Endothelial cell of umbilical vein (primary cell): ENCODE data around the gene SEC11A. TPM values are rescaled to one million over a fixed set of nuclear protein-coding genes. Genes with fewer than 3 reads are reported as not detected.
"Not testable (repeated sequence)": the region's sequence is repeated elsewhere in the genome, so short reads cannot be mapped to it uniquely, and the experiment has no call there.

ENCODE experiments used
- BruUV-seq: library from RNA; stranded (reverse); fragments of 400-500 nt; replicated peaks from 2 replicates; lab custom pipeline; 2021; lab: Mats Ljungman, UMichigan
- CTCF ChIA-PET: fragments of 300-600, 350-600 bp; sonication (Branson Sonifier 250); formaldehyde crosslinking; loops from one replicate; lab custom pipeline; 2021; ENCODE audit warnings: antibody characterized with exemption, inconsistent platforms; lab: Charles Lee
- POLR2A ChIA-PET: fragments of 300-600, 350-600 bp; sonication (Branson Sonifier 250); formaldehyde crosslinking; loops from one replicate; lab custom pipeline; 2021; ENCODE audit warnings: antibody characterized with exemption, inconsistent platforms; lab: Charles Lee
- DNase-seq: peaks from one replicate; pipeline ENCODE4 v3.0.0-alpha.2; 2011; ENCODE audit warnings: low read depth, low spot score
- FAIRE-seq: peaks from 2 replicates; lab custom pipeline; 2011; peaks lifted over from hg19 to GRCh38; lab: Jason Lieb, UNC
- H2AFZ ChIP-seq: 2 replicates; pipeline ENCODE4 v1.6.0; 2012; ENCODE audit warnings: low read depth, low read length, control low read depth, inconsistent platforms
- H3K27ac ChIP-seq: 2 replicates; pipeline ENCODE4 v1.5.1; 2011; ENCODE audit warnings: low read depth, mild to moderate bottlenecking, control low read depth, low read length, moderate library complexity; ENCODE audit not compliant: insufficient read depth
- H3K27me3 ChIP-seq, 2 experiments: 2 replicates each; pipeline versions ENCODE4 v1.6.0 to v1.6.1; 2011; ENCODE audit warnings: low read length in 2 of 2, mixed read lengths in 1 of 2; ENCODE audit not compliant: control insufficient read depth in 2 of 2, insufficient read depth in 2 of 2
- H3K36me3 ChIP-seq, 2 experiments: 2 replicates in 1 of 2; 3 replicates in 1 of 2; pipeline ENCODE4 v1.5.1; 2011; ENCODE audit warnings: low read length in 2 of 2, mild to moderate bottlenecking in 1 of 2, moderate library complexity in 1 of 2; ENCODE audit not compliant: control insufficient read depth in 2 of 2, insufficient read depth in 2 of 2; ENCODE audit errors: extremely low read depth in 1 of 2
- H3K4me1 ChIP-seq: 3 replicates; pipeline ENCODE4 v1.5.1; 2011; ENCODE audit warnings: mild to moderate bottlenecking, low read length; ENCODE audit not compliant: control insufficient read depth, insufficient read depth; ENCODE audit errors: extremely low read depth
- H3K4me2 ChIP-seq: 2 replicates; pipeline ENCODE4 v1.6.1; 2011; ENCODE audit warnings: low read length, control low read depth, mixed read lengths; ENCODE audit not compliant: insufficient read depth
- H3K4me3 ChIP-seq, 3 experiments: fragments of 200-600 bp in 1 of 3; sonication (generic), shearing (Covaris generic) in 1 of 3; replicated peaks in 1 of 3; 2 replicates each; pipeline ENCODE4 v1.5.1; 2011 to 2016; ENCODE audit warnings: control low read depth in 3 of 3, low read length in 3 of 3, mild to moderate bottlenecking in 2 of 3, inconsistent platforms in 1 of 3, low read depth in 1 of 3, moderate library complexity in 1 of 3; ENCODE audit not compliant: insufficient read depth in 1 of 3
- H3K79me2 ChIP-seq: 2 replicates; pipeline ENCODE4 v1.6.0; 2012; ENCODE audit warnings: low read length, inconsistent platforms; ENCODE audit not compliant: control insufficient read depth, insufficient read depth
- H3K9ac ChIP-seq: replicated peaks from 2 replicates; pipeline ENCODE3; 2011; ENCODE audit warnings: low read length, control low read depth; ENCODE audit not compliant: insufficient read depth; ENCODE audit errors: extremely low read depth
- H3K9me1 ChIP-seq: replicated peaks from 3 replicates; pipeline ENCODE4 v1.6.0; 2011; ENCODE audit warnings: mild to moderate bottlenecking, low read length; ENCODE audit not compliant: control insufficient read depth, insufficient read depth; ENCODE audit errors: extremely low read depth
- H3K9me3 ChIP-seq: replicated peaks from 2 replicates; pipeline ENCODE4 v1.5.1; 2012; ENCODE audit warnings: low read length, inconsistent platforms; ENCODE audit not compliant: control insufficient read depth, insufficient read depth
- H4K20me1 ChIP-seq: replicated peaks from 2 replicates; pipeline ENCODE3; 2011; ENCODE audit warnings: mild to moderate bottlenecking, low read length; ENCODE audit not compliant: control insufficient read depth, insufficient read depth; ENCODE audit errors: extremely low read depth
- EZH2 ChIP-seq: IDR thresholded peaks from 2 replicates; pipeline ENCODE4 v1.6.1; 2012; ENCODE audit warnings: borderline replicate concordance, low read depth, mild to moderate bottlenecking, moderate library complexity, low read length, inconsistent platforms; ENCODE audit not compliant: severe bottlenecking
- GATA2 ChIP-seq: IDR thresholded peaks from 2 replicates; pipeline ENCODE4 v1.7.0; 2011; ENCODE audit warnings: low read depth, mild to moderate bottlenecking, moderate library complexity, mixed read lengths, low read length; ENCODE audit not compliant: insufficient read length, insufficient read depth
- JUN ChIP-seq: IDR thresholded peaks from 2 replicates; pipeline ENCODE4 v1.6.1; 2011; ENCODE audit warnings: borderline replicate concordance, low read depth; ENCODE audit not compliant: insufficient read length, insufficient read depth
- POLR2AphosphoS5 ChIP-seq: IDR thresholded peaks from 2 replicates; pipeline ENCODE4 v1.6.1; 2012; ENCODE audit warnings: low read depth, mild to moderate bottlenecking, control low read depth, low read length, moderate library complexity; ENCODE audit not compliant: insufficient read depth
- dilution Hi-C: fragments of 300-500 bp; cut with MboI; formaldehyde crosslinking; loops from one replicate; pipeline ENCODE4 v1.15.0; 2019; ENCODE audit warnings: low sequenced_read_pairs; ENCODE audit not compliant: extremely low pct_ligation_motif_present
- intact Hi-C: fragments of 100-400 bp; cut with micrococcal nuclease; formaldehyde crosslinking; loops from one replicate; pipeline ENCODE4 v1.10.0; 2022
- polyA plus RNA-seq, 4 experiments: library from polyadenylated mRNA; depleted of rRNA in 3 of 4; stranded (reverse) in 3 of 4; unstranded in 1 of 4; fragments of >200 nt; gene quantifications; 2 replicates each; pipeline versions ENCODE4 v1.2.1 to v1.2.3, GENCODE V29; 2011 to 2012; ENCODE audit warnings: missing spikeins in 1 of 4
- total RNA-seq: library from RNA; stranded (reverse); gene quantifications from 2 replicates; pipeline ENCODE4 v1.2.3, GENCODE V29; 2021
- TF ChIP-seq, protein P1 (sequence below), 2 donors: IDR thresholded peaks; 1 replicate in 1 of 2; 2 replicates in 1 of 2; pipeline ENCODE4 v1.5.1; 2011; ENCODE audit warnings: low read length in 2 of 2, mild to moderate bottlenecking in 2 of 2, moderate library complexity in 2 of 2, control low read depth in 1 of 2, inconsistent platforms in 1 of 2, low read depth in 1 of 2; ENCODE audit not compliant: insufficient read depth in 1 of 2; ENCODE audit errors: extremely low read depth in 1 of 2

The SEC11A gene
- total and polyA plus RNA-seq, 2 donors (not counting 3 experiments of a cell fraction or from before 2014, with no cell fraction given): 189 to 204 TPM

DNA sequence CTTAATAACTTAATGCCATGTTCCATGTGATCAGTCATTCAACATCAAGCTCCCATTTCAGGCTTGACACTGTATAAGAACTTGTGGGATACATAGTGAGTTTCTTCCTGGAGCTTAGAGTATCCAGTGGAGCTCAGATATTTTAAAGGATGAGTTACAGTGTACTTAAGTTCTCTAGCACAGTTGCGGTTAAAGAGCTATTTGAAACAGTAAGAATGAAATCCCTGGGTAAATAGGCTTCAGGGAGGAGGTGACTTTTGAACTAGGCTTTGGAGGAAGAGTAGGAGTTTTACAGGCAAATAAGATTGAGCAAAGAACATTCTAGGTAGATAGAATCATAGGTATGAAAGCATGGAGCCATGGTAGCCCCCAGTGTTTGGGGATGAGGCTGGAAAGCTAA is 36.3 kb upstream of the SEC11A start:
- dilution Hi-C loops (no loop called here), intact Hi-C loops (no loop called here)
- no peak overlapping the region for H2AFZ ChIP-seq
- H4K20me1 ChIP-seq: peaks cover 4% of the 10 kb centered on the region
- H3K79me2 ChIP-seq: peaks cover 80% of the 10 kb centered on the region
- no peaks in the 10 kb centered on the region for H3K36me3 ChIP-seq
- ChIA-PET POLR2A (interaction anchor here (1.1 kb wide), 1 partner anchor 9 kb away, joined by 5 read pairs; no protein-coding TSS in a partner anchor), CTCF (interaction anchor here (0.7 to 1.9 kb wide), 4 partner anchors 12 to 177 kb away, joined by 3 to 4 read pairs (median 4); no protein-coding TSS in a partner anchor)
- TF ChIP-seq, protein P1, sequence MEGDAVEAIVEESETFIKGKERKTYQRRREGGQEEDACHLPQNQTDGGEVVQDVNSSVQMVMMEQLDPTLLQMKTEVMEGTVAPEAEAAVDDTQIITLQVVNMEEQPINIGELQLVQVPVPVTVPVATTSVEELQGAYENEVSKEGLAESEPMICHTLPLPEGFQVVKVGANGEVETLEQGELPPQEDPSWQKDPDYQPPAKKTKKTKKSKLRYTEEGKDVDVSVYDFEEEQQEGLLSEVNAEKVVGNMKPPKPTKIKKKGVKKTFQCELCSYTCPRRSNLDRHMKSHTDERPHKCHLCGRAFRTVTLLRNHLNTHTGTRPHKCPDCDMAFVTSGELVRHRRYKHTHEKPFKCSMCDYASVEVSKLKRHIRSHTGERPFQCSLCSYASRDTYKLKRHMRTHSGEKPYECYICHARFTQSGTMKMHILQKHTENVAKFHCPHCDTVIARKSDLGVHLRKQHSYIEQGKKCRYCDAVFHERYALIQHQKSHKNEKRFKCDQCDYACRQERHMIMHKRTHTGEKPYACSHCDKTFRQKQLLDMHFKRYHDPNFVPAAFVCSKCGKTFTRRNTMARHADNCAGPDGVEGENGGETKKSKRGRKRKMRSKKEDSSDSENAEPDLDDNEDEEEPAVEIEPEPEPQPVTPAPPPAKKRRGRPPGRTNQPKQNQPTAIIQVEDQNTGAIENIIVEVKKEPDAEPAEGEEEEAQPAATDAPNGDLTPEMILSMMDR (IDR thresholded peaks at IDR 0.05; ENCODE audit: extremely low read depth in 1 of 2, insufficient read depth in 1 of 2, low read depth in 1 of 2, low read length in 2 of 2): no peak
- no peak for TF ChIP-seq POLR2AphosphoS5
- TF ChIP-seq JUN: no peak
- no peak for TF ChIP-seq EZH2
- no peak for TF ChIP-seq GATA2
- H3K9me1 ChIP-seq: no peaks in the 10 kb centered on the region
- FAIRE-seq: no peak
- H3K9ac ChIP-seq: no peak overlapping the region
- H3K9me3 ChIP-seq: no peaks in the 10 kb centered on the region
- peaks cover 28% of the 10 kb centered on the region for H3K4me1 ChIP-seq
- no peak overlapping the region for H3K27ac ChIP-seq
- no peaks in the 10 kb centered on the region for H3K27me3 ChIP-seq
- no TSS peak for BruUV-seq
- no peak overlapping the region for H3K4me3 ChIP-seq
- DNase-seq: no peak
- H3K4me2 ChIP-seq: no peak overlapping the region

DNA sequence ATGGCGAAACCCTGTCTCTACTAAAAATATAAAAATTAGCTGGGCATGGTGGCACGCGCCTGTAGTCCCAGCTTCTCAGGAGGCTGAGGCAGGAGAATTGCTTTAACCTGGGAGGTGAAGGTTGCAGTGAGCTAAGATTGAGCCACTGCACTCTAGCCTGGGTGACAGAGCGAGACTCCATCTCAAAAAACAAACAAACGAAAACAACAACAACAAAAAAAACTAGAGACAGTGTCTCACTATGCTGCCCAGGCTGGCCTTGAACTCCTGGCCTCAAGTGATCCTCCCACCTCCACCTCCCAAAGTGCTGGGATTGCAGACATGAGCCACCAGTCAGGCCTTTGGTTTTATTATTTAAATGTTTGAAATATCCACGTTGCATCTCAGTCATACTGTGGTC is 35.8 kb upstream of the SEC11A start:
- H3K4me2 ChIP-seq, H3K27ac ChIP-seq, H3K9me1 ChIP-seq, H3K27me3 ChIP-seq, H4K20me1 ChIP-seq, dilution Hi-C loops, BruUV-seq, H3K4me3 ChIP-seq, intact Hi-C loops, H2AFZ ChIP-seq, H3K9me3 ChIP-seq, H3K9ac ChIP-seq, DNase-seq, H3K36me3 ChIP-seq: not testable (repeated sequence)
- Histone ChIP-seq H3K4me1 (peaks cover 30% of the 10 kb centered on the region), H3K79me2 (peaks cover 76% of the 10 kb centered on the region)
- POLR2A ChIA-PET: interaction anchor here (1.1 kb wide), 1 partner anchor 9 kb away, joined by 5 read pairs; no protein-coding TSS in a partner anchor
- FAIRE-seq: peak; percentile 18
- CTCF ChIA-PET: interaction anchor here (1.0 to 1.9 kb wide), 3 partner anchors 12 to 177 kb away, joined by 4 read pairs; no protein-coding TSS in a partner anchor
